ENCODE data around the gene ATP2C2.
"Not testable (repeated sequence)": the region's sequence is repeated elsewhere in the genome, so short reads cannot be mapped to it uniquely, and the experiment has no call there.

The ATP2C2 gene

GRCh38 chr16:84368308-84368996 lies at the start of gene ATP2C2:
ATP2C2 (plus strand) TSS chr16:84368538; CDS start chr16:84368616, 78 bp downstream.
- DNase-seq, result no peak

- DNase-seq, result no peak
These were observed 49.1 kb upstream of the ATP2C2 start for GRCh38 chr16:84319146-84319760.

- no peak for DNase-seq
These were observed 47.8 kb upstream of the ATP2C2 start for GRCh38 chr16:84320511-84320910.

- no peak for DNase-seq
These were observed 46.4 kb upstream of the ATP2C2 start for GRCh38 chr16:84321932-84322331.

- DNase-seq, result no peak
These were observed 45.6 kb upstream of the ATP2C2 start for GRCh38 chr16:84322749-84323148.

GRCh38 chr16:84323606-84324005 lies 44.7 kb upstream of the ATP2C2 start:
- no peak for DNase-seq

GRCh38 chr16:84324434-84325262 lies 43.7 kb upstream of the ATP2C2 start:
- no peak for DNase-seq

GRCh38 chr16:84326545-84326944 lies 41.8 kb upstream of the ATP2C2 start:
- no peak for DNase-seq

- no peak for DNase-seq
These were observed 40.3 kb upstream of the ATP2C2 start for GRCh38 chr16:84327926-84328505.

GRCh38 chr16:84329016-84329415 lies 39.3 kb upstream of the ATP2C2 start:
- DNase-seq, result no peak

GRCh38 chr16:84329843-84330684 lies 38.3 kb upstream of the ATP2C2 start:
- no peak for DNase-seq

GRCh38 chr16:84330685-84331050 lies 37.7 kb upstream of the ATP2C2 start:
- DNase-seq, result no peak

- no peak for DNase-seq
These were observed 36.1 kb upstream of the ATP2C2 start for GRCh38 chr16:84331998-84332780.

GRCh38 chr16:84332975-84333684 lies 35.2 kb upstream of the ATP2C2 start:
- peak; percentile 21 for DNase-seq

- DNase-seq, result no peak
These were observed 34.3 kb upstream of the ATP2C2 start for GRCh38 chr16:84334058-84334457.

- no peak for DNase-seq
These were observed 33.9 kb upstream of the ATP2C2 start for GRCh38 chr16:84334482-84334881.

- not testable (repeated sequence) for DNase-seq
These were observed 31.1 kb upstream of the ATP2C2 start for GRCh38 chr16:84337236-84337635.

- DNase-seq, result peak; percentile 92
These were observed 29.0 kb upstream of the ATP2C2 start for GRCh38 chr16:84339311-84339710.

- DNase-seq, result no peak
These were observed 28.6 kb upstream of the ATP2C2 start for GRCh38 chr16:84339766-84340165.

- DNase-seq, result no peak
These were observed 27.9 kb upstream of the ATP2C2 start for GRCh38 chr16:84340325-84341040.
